GM21723 (cell line): ENCODE measurements around the gene ZNF791.
"Not testable (repeated sequence)": the region's sequence is repeated elsewhere in the genome, so short reads cannot be mapped to it uniquely, and the experiment has no call there.

Source experiments
- ATAC-seq: cut with Tn5 transposase; IDR thresholded peaks from one replicate; pipeline ENCODE4 v1.9.1; 2021; ENCODE audit warnings: mild to moderate bottlenecking, moderate library complexity; ENCODE audit not compliant: unreplicated experiment

Gene ZNF791

GRCh38 chr19:12665671-12666264 is 55.0 kb downstream of the ZNF791 start:
- no peak for ATAC-seq

GRCh38 chr19:12666265-12667048 is 55.7 kb downstream of the ZNF791 start, which contains the start of the genes MAN2B1 and WDR83:
MAN2B1 (minus strand) TSS chr19:12666742; CDS start chr19:12666701, 41 bp downstream.
WDR83 (plus strand) TSS chr19:12666807; CDS start chr19:12669791, 2,984 bp downstream.
- ATAC-seq: peak; percentile 42

GRCh38 chr19:12667731-12668302 is 57.1 kb downstream of the ZNF791 start:
- ATAC-seq: no peak

GRCh38 chr19:12668346-12668745 is 57.6 kb downstream of the ZNF791 start:
- ATAC-seq: no peak

GRCh38 chr19:12668932-12669269 is 58.2 kb downstream of the ZNF791 start:
- ATAC-seq: no peak

GRCh38 chr19:12669270-12670158 is 58.8 kb downstream of the ZNF791 start:
- no peak for ATAC-seq

- ATAC-seq: no peak
Measured at GRCh38 chr19:12670159-12670928, 59.6 kb downstream of the ZNF791 start.

- ATAC-seq: no peak
Measured at GRCh38 chr19:12672744-12673143, 62.0 kb downstream of the ZNF791 start.

GRCh38 chr19:12675399-12675798 is 64.7 kb downstream of the ZNF791 start:
- no peak for ATAC-seq

GRCh38 chr19:12675940-12676339 is 65.2 kb downstream of the ZNF791 start:
- ATAC-seq: no peak

- ATAC-seq: no peak
Measured at GRCh38 chr19:12676384-12676792, 65.7 kb downstream of the ZNF791 start.

GRCh38 chr19:12676928-12677327 is 66.2 kb downstream of the ZNF791 start:
- no peak for ATAC-seq

- ATAC-seq: not testable (repeated sequence)
Measured at GRCh38 chr19:12678039-12678438, 67.3 kb downstream of the ZNF791 start.

- no peak for ATAC-seq
Measured at GRCh38 chr19:12680034-12680433, 69.3 kb downstream of the ZNF791 start.

- peak; percentile 71 for ATAC-seq
Measured at GRCh38 chr19:12681074-12681987, 70.6 kb downstream of the ZNF791 start, which contains the start of gene DHPS. DHPS (minus strand) TSS chr19:12681880; CDS start chr19:12681766, 114 bp downstream.
